22Rv1 (cell line): ENCODE results near the gene CDH18.

Experiments used
- H3K27ac ChIP-seq: fragments of 450-650 bp; 2 replicates; pipeline ENCODE4 v1.5.1; 2017
- CTCF ChIP-seq: fragments of 450-650 bp; IDR thresholded peaks from 2 replicates; pipeline ENCODE4 v1.5.1; 2017; ENCODE audit warnings: mild to moderate bottlenecking
- ZFX ChIP-seq: fragments of 450-650 bp; IDR thresholded peaks from 2 replicates; pipeline ENCODE4 v1.6.1; 2017; ENCODE audit warnings: antibody characterized with exemption, borderline replicate concordance

Gene CDH18

GRCh38 chr5:19498852-19499251 is 489.1 kb downstream of the CDH18 start:
- no peak overlapping the region for H3K27ac ChIP-seq
- TF ChIP-seq ZFX (no peak), CTCF (no peak)

- H3K27ac ChIP-seq = no peak overlapping the region
- no peak for TF ChIP-seq CTCF
- TF ChIP-seq ZFX = no peak
Measured at GRCh38 chr5:19497229-19497815, 490.7 kb downstream of the CDH18 start.

GRCh38 chr5:19496056-19496455 is 491.9 kb downstream of the CDH18 start:
- TF ChIP-seq ZFX (no peak), CTCF (no peak)
- no peak overlapping the region for H3K27ac ChIP-seq

GRCh38 chr5:19492861-19493260 is 495.1 kb downstream of the CDH18 start:
- no peak overlapping the region for H3K27ac ChIP-seq
- TF ChIP-seq ZFX (no peak), CTCF (no peak)

GRCh38 chr5:19488786-19489185 is 499.2 kb downstream of the CDH18 start:
- H3K27ac ChIP-seq = no peak overlapping the region
- TF ChIP-seq ZFX (no peak), CTCF (no peak)

- TF ChIP-seq ZFX = no peak
- TF ChIP-seq CTCF = no peak
- no peak overlapping the region for H3K27ac ChIP-seq
Measured at GRCh38 chr5:19487480-19487879, 500.5 kb downstream of the CDH18 start.

GRCh38 chr5:19479562-19479961 is 508.4 kb downstream of the CDH18 start:
- TF ChIP-seq ZFX (no peak), CTCF (no peak)

More at GRCh38 chr5:19479562-19479961, 508.4 kb downstream of the CDH18 start:
- no peak overlapping the region for H3K27ac ChIP-seq
